Glutamatergic neuron (in vitro differentiated cells): Measurements from ENCODE around the gene MMP25. TPM values are rescaled to one million over a fixed set of nuclear protein-coding genes. Genes with fewer than 3 reads are reported as not detected.

Experiments used
- DNase-seq: peaks from one replicate; pipeline ENCODE4 v3.0.0; 2022
- H3K27ac Mint-ChIP-seq: one replicate; pipeline ENCODE4 v1.8.0; 2020; ENCODE audit warnings: mild to moderate bottlenecking, mixed read lengths, inconsistent platforms; ENCODE audit not compliant: unreplicated experiment
- H3K27me3 Mint-ChIP-seq: one replicate; pipeline ENCODE4 v1.8.0; 2020; ENCODE audit warnings: mild to moderate bottlenecking, moderate library complexity, mixed read lengths, inconsistent platforms; ENCODE audit not compliant: unreplicated experiment
- H3K36me3 Mint-ChIP-seq: one replicate; pipeline ENCODE4 v1.8.0; 2020; ENCODE audit warnings: mild to moderate bottlenecking, mixed read lengths, inconsistent platforms; ENCODE audit not compliant: unreplicated experiment
- H3K4me1 Mint-ChIP-seq: one replicate; pipeline ENCODE4 v1.8.0; 2020; ENCODE audit warnings: mild to moderate bottlenecking, low read depth, mixed read lengths, inconsistent platforms; ENCODE audit not compliant: unreplicated experiment
- H3K4me3 Mint-ChIP-seq: one replicate; pipeline ENCODE4 v1.8.0; 2020; ENCODE audit warnings: mild to moderate bottlenecking, mixed read lengths, inconsistent platforms; ENCODE audit not compliant: unreplicated experiment
- H3K9me3 Mint-ChIP-seq: one replicate; pipeline ENCODE4 v1.8.0; 2020; ENCODE audit warnings: mild to moderate bottlenecking, moderate library complexity, mixed read lengths, inconsistent platforms; ENCODE audit not compliant: unreplicated experiment
- total RNA-seq: library from RNA; stranded (reverse); fragmentation: NEBNext Ultra II Directional; extraction: Animal tissue kit (Norgen Biotek cat#: 25700); gene quantifications from one replicate; pipeline ENCODE4 v1.2.1, GENCODE V29; 2021; ENCODE audit not compliant: unreplicated experiment
- TF ChIP-seq, protein P1 (sequence below): fragments of 200-600 bp; sonication (generic); IDR thresholded peaks from one replicate; pipeline ENCODE4 v1.5.0; 2021; ENCODE audit not compliant: partially characterized antibody, unreplicated experiment

MMP25 gene
- total RNA-seq, 1 donor from 2014 or later, result not detected

DNA sequence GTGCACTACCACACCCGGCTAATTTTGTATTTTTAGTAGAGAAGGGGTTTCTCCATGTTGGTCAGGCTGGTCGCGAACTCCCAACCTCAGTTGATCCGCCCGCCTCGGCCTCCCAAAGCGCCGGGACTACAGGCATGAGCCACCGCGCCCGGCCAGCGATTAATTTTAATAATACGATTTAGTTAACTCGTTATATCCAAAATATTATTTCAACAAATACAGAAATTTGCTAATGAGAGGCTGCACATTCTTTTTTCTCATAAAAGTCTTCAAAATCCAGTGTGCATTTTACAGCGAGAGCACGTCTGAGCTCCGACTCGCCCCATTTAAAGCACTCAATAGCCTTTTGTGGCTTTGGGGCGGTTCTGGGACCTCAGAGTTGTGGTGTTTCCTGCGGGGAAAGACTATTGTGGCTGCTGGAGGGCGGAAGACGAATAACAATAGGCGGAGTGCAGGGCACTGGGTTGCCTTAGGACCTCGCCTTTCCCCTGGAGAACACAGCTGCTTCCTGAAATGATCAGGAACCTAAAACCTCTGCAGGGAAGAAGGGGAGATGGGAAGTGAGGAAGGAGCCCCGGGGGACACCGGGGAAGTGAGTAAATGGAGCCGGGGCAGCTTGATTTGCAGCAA is 55.6 kb downstream of the MMP25 start:
- Mint-ChIP-seq H3K4me3 (no peak overlapping the region), H3K27me3 (peaks cover 17% of the 10 kb centered on the region), H3K27ac (peak overlapping the region; percentile 8), H3K4me1 (peaks cover 15% of the 10 kb centered on the region), H3K36me3 (no peaks in the 10 kb centered on the region), H3K9me3 (peaks cover 6% of the 10 kb centered on the region)
- no peak for DNase-seq
- TF ChIP-seq, protein P1, sequence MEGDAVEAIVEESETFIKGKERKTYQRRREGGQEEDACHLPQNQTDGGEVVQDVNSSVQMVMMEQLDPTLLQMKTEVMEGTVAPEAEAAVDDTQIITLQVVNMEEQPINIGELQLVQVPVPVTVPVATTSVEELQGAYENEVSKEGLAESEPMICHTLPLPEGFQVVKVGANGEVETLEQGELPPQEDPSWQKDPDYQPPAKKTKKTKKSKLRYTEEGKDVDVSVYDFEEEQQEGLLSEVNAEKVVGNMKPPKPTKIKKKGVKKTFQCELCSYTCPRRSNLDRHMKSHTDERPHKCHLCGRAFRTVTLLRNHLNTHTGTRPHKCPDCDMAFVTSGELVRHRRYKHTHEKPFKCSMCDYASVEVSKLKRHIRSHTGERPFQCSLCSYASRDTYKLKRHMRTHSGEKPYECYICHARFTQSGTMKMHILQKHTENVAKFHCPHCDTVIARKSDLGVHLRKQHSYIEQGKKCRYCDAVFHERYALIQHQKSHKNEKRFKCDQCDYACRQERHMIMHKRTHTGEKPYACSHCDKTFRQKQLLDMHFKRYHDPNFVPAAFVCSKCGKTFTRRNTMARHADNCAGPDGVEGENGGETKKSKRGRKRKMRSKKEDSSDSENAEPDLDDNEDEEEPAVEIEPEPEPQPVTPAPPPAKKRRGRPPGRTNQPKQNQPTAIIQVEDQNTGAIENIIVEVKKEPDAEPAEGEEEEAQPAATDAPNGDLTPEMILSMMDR, result no peak

DNA sequence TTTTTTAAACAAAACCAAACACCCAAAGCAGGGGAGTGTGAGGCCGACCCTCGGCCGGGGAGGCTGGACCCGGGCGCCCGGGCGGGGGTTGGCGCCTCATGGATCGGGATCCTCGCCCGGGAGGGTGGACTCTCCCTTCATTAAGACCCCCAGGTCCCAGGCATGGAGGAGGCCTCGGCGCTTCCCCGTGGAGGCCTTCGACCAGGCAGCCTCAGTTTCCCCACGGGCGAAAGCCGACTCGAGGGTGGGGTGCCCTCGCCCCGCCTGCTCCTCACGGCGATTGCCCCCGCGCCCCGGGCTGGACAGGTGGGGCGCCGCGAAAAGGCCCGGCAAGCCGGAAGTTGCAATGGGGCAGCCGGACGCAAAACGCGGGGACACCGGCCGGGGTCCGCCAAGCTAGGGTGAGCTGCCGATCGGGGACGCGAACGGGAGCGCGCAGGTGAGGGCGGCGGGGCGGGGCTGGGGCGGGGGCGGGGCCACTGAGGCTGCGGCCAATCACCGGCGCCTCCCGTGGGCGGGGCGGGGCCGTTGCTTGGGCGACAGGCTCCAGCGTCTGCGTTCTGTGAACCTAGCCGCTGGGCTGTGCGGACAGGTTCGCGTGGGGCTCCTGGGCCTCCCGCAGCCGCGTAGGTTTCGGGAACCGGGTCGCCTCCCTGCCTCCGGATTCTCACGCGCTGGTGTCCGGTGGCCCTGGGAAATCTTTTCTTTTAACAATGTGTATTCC is 60.0 kb downstream of the MMP25 start:
- Mint-ChIP-seq H3K27ac (peak overlapping the region; percentile 55), H3K4me1 (peaks cover 8% of the 10 kb centered on the region), H3K4me3 (peak overlapping the region; percentile 89), H3K27me3 (peaks cover 7% of the 10 kb centered on the region), H3K9me3 (peaks cover 4% of the 10 kb centered on the region), H3K36me3 (no peaks in the 10 kb centered on the region)
- TF ChIP-seq, protein P1, result no peak
- peak; percentile 98 for DNase-seq

Other genes starting within 250 kb of the MMP25 start
- not detected for gene PRSS41, start 248.1 kb upstream of the MMP25 start, total RNA-seq
- gene PRSS21, start 229.3 kb upstream of the MMP25 start, total RNA-seq, result not detected
- not detected for gene ZG16B, start 216.3 kb upstream of the MMP25 start, total RNA-seq
- not detected for gene PRSS22, start 188.4 kb upstream of the MMP25 start, total RNA-seq
- 30.5 TPM for gene FLYWCH2, start 163.3 kb upstream of the MMP25 start, total RNA-seq
- gene FLYWCH1, start 134.6 kb upstream of the MMP25 start, total RNA-seq, result 77.1 TPM
- 12.8 TPM for gene KREMEN2, start 82.3 kb upstream of the MMP25 start, total RNA-seq
- gene PAQR4, start 77.2 kb upstream of the MMP25 start, total RNA-seq, result 69.1 TPM
- gene PKMYT1, start 66.1 kb upstream of the MMP25 start, total RNA-seq, result 8.5 TPM
- gene CLDN9, start 33.6 kb upstream of the MMP25 start, total RNA-seq, result 0.39 TPM
- 31.1 TPM for gene CLDN6, start 28.4 kb upstream of the MMP25 start, total RNA-seq
- 4.2 TPM for gene TNFRSF12A, start 26.2 kb upstream of the MMP25 start, total RNA-seq
- gene HCFC1R1, start 22.6 kb upstream of the MMP25 start, total RNA-seq, result 117 TPM
- 30.2 TPM for gene THOC6, start 22.5 kb upstream of the MMP25 start, total RNA-seq
- not detected for gene BICDL2, start 9.6 kb upstream of the MMP25 start, total RNA-seq
- 1.3 TPM for gene IL32, start 19.1 kb downstream of the MMP25 start, total RNA-seq
- gene ZSCAN10, start 52.7 kb downstream of the MMP25 start, total RNA-seq, result 0.74 TPM
- 31.6 TPM for gene ZNF205, start 66.0 kb downstream of the MMP25 start, total RNA-seq
- gene ZNF213, start 88.5 kb downstream of the MMP25 start, total RNA-seq, result 18.7 TPM
- not detected for gene OR1F1, start 141.6 kb downstream of the MMP25 start, total RNA-seq
- 12.2 TPM for gene ZNF200, start 188.6 kb downstream of the MMP25 start, total RNA-seq
- not detected for gene MEFV, start 210.1 kb downstream of the MMP25 start, total RNA-seq
- gene ZNF263, start 236.9 kb downstream of the MMP25 start, total RNA-seq, result 33.1 TPM